Posterior cingulate gyrus (tissue), 11 donors: Measurements from ENCODE around the gene DCHS1.
"Not testable (repeated sequence)": the region's sequence is repeated elsewhere in the genome, so short reads cannot be mapped to it uniquely, and the experiment has no call there.

Experiments
- DNase-seq, 10 donors: peaks; one replicate each; pipeline versions ENCODE4 v3.0.0 to v3.0.0-alpha.2; 2020 to 2021; ENCODE audit warnings: mixed read lengths in 3 of 10
- intact Hi-C: fragments of 100-400 bp; cut with DNase I; formaldehyde crosslinking; loops from one replicate; pipeline ENCODE4 v1.15.1; 2023

Gene DCHS1, protein sequence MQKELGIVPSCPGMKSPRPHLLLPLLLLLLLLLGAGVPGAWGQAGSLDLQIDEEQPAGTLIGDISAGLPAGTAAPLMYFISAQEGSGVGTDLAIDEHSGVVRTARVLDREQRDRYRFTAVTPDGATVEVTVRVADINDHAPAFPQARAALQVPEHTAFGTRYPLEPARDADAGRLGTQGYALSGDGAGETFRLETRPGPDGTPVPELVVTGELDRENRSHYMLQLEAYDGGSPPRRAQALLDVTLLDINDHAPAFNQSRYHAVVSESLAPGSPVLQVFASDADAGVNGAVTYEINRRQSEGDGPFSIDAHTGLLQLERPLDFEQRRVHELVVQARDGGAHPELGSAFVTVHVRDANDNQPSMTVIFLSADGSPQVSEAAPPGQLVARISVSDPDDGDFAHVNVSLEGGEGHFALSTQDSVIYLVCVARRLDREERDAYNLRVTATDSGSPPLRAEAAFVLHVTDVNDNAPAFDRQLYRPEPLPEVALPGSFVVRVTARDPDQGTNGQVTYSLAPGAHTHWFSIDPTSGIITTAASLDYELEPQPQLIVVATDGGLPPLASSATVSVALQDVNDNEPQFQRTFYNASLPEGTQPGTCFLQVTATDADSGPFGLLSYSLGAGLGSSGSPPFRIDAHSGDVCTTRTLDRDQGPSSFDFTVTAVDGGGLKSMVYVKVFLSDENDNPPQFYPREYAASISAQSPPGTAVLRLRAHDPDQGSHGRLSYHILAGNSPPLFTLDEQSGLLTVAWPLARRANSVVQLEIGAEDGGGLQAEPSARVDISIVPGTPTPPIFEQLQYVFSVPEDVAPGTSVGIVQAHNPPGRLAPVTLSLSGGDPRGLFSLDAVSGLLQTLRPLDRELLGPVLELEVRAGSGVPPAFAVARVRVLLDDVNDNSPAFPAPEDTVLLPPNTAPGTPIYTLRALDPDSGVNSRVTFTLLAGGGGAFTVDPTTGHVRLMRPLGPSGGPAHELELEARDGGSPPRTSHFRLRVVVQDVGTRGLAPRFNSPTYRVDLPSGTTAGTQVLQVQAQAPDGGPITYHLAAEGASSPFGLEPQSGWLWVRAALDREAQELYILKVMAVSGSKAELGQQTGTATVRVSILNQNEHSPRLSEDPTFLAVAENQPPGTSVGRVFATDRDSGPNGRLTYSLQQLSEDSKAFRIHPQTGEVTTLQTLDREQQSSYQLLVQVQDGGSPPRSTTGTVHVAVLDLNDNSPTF (N-terminal part only)

DNA sequence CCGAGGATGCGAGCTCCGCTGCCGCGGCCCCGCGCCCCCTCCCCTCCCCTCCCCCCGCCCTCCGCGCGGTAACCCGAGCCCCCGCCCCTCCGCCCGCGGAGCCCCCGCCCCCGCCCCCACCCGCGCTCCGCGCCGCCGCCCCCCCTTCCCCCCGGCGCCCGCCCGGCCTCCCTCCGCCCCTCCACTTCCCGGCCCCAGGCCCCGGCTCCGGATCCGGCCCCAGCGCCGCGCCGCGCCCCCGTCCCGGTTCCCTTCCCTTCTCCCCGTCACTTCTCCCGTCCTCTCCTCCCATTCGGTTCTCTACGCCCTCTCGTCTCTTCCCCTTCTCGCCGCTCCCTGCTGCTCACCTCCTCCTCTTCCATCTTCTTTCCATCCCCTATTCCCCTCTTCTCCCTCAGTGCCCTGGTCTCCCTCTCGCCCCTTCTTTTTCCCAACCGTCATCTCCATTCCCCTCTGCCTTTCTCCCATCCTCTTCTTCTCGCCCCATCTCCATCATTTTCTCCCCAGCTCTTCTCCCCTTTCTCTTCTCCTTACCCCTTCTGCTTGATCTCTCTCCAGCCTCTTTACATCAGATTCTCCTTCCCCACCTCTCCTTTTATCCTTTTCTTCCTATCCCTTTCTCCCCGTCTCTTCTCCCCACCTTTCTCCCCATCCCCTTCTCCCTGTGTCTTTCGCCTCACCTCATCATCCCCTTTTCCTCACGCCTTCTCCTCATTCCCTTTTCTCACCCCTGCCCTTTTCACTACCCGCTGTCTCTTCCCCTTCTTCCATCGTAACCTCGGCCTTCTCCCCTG, at the start of gene DCHS1:
Gene DCHS1, minus strand, starts transcription at position 20 of the 794 bp plus-strand sequence. CDS start 14,196 bp downstream, outside the sequence.
- intact Hi-C loops = no loop called here
- peak in 3 of 10 donors; percentile 34 to 76 (median 74) for DNase-seq

DNA sequence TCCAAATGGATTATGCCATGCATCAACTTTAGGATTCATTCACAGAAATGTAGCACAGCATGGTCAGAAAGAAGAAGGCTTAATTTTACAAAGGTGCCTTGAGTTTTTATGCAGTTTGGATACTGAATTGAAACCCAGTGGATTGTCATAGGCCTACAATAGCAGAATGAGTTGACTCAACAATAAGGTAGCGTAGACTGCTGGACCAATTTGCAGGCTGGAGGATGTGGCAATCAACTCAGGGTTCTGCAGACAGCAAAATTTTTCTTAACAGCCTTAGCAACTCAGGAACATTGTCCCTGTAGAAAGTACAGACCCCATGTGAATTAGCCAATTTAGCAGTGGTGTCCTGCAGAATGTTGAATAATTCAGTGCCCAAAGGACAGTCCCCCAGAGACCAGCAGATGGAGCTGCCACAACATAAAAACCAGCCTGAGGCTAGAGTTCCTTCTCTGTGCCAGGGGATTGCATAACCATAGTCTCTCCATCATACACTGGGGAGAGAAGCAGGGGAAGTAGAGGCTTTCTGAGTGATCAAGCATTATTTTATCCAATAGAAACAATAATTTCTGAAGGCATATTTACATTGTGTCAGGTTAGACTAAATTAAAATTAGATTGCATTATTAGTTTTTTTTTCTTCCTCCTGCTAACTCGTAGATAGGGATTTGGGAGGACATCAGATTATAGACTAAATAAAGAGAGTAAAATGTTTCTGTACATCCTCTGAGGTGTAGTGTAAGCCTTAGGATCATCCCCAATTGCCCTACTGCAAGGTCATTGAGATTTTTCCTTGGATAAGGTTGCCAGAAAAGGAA, 47.8 kb upstream of the DCHS1 start:
- DNase-seq = peak in 7 of 10 donors; percentile 22 to 91 (median 60)
- intact Hi-C loops = loop anchor here (1.0 kb wide), 1 partner anchor 54 kb away; no protein-coding TSS in a partner anchor

DNA sequence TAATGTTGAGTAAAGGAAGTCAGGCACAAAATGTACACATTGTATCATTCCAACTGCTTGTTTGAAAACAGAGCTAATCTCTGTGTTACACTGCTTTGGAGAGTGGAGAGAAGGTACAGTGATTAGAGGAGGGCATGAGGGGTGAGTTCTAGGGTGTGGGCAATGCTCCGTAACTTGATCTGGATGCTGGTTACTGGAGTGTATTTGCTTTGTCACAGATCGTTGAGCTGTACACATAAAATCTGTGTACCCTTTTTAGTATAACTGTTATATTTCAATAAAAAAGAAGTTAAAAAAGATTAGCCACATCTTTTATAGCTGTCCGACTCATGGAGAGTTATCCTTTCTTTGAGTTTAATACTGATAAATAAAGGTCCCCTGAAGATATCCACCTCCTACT, 46.3 kb upstream of the DCHS1 start:
- intact Hi-C loops, DNase-seq: not testable (repeated sequence)

DNA sequence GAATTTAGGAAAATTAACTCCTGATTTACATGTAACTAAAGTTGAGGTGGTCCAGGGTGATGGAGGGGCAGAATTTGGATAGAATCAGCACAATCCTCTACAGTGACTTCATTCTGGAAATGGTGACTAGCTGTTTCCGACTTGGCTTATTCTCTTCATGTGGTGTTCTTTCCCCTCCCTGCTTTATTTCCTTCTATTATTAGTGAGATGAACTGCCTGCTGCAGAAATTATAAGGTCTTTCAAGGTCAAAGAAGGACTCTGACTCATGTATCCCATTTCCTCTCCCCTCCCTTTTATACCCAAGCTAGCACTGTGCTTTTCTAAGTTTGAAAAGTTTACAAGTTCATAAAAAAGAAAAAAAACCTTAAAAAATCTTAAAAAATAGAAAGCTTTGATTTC, 39.8 kb upstream of the DCHS1 start:
- intact Hi-C loops = no loop called here
- DNase-seq = no peak

DNA sequence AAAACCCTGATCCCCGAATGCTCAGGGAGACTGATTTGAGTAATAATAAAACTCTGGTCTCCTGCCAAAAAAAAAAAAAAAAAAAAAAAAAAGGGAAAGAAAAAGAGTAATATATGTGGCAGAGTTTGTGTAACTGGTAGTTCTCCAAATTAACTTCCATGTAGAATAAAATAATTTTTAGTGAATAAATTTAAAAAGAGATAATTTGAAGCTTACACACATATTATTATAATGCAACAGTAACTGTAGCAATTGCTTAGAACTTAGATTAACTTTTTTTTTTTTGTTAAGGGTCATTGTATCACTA, 38.6 kb upstream of the DCHS1 start:
- DNase-seq = no peak
- intact Hi-C loops = no loop called here

DNA sequence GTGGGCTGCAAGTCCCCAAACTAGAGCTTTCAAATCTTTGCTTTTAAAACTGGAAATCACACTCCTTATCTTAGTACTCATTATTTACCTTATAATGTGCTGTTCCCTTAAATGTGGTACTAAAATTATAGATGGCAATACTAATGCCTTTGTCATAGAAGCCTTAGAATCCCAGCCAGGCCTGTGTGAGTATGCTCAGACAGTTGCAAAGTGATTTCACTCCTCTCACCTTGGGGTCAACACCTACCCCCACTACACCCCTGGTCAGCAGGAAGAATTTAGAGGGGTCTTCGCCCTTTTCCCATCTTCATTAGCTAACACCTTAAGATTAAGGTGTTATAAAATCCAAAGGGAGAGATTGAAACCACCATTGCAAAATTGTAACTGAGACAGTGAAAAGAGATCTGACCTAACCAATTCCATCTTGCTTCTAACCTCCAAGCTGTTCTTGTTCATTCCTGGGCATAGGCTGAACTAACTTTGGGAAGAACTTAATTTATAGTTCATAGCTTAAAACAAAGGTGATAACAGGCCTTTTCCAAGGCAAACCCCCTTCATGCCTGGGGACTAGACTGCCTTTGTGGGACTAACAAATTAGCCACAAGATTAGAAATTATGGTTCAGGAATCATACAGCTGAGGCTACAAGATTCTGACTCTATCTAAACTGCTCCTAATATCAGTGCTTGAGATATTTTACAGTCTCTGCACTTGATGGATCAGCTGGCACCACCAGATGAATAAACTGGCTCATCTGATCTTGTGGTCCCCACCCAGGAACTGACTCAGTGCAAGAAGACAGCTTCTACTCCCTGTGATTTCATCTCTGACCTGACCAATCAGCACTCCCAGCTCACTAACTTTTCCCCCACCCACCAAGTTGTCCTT, 38.0 kb upstream of the DCHS1 start:
- no peak for DNase-seq
- intact Hi-C loops = no loop called here

DNA sequence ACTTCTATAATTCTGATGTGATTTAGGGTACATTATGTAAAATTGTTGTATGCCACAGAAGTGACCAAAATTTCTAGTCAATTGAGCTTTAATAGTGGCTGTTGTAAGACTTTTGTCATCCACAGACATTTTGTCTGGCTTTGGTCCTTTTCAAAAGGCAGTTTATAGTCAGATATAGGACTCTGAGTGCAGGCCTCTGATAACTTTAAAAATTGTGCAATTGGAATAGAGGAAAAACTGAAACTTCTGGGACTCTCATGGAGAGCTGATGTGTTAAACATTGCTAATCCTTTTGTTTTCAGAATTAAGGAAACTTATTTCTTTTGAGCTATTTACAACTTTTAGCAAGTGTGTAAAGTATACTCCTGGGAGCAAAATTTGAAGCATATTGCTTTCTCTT, 36.5 kb upstream of the DCHS1 start:
- no peak for DNase-seq

DNA sequence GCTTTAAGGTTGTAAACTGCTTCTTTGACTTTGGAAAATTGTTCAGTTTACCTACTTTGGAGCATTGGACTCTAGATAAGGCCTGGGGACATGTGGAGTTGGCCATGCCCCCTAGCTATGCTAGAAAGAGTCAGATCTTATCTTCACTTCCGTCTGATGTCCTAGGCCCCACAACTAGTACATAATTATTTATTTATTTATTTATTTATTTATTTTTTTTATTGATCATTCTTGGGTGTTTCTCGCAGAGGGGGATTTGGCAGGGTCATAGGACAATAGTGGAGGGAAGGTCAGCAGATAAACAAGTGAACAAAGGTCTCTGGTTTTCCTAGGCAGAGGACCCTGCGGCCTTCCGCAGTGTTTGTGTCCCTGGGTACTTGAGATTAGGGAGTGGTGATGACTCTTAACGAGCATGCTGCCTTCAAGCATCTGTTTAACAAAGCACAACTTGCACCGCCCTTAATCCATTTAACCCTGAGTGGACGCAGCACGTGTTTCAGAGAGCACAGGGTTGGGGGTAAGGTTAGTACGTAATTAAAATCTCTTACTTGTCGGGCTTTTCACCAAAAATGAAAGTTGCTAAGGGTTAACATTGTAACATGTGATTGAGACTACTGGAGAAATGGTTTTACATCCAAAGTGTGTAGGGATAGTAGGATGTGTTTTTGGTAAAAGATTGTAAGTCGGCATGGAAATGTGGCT, 35.0 kb upstream of the DCHS1 start:
- intact Hi-C loops = not testable (repeated sequence)

More for the DNA sequence above, 36.5 kb upstream of the DCHS1 start:
- intact Hi-C loops = no loop called here

DNA sequence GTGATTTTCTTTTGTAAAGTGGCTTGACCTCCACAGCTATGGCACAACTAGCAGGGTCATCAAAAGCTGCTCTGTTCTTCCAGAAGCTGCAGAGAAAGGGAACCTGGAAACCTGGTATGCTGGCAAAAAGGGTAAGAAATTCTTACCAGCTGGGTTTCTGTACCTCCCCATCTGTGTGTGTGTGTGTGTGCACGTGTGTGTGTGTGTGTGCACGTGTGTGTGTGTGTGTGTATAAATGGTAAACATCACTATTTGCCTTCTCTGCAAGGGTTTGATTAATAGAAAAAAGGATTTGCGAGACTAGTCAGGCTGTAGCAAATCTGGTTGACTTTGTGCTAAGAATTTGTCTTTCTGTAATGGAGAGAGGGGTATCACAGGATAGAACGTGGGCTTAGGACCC, 32.3 kb upstream of the DCHS1 start:
- intact Hi-C loops = no loop called here
- no peak for DNase-seq

More for the DNA sequence above, 35.0 kb upstream of the DCHS1 start:
- DNase-seq = not testable (repeated sequence)

DNA sequence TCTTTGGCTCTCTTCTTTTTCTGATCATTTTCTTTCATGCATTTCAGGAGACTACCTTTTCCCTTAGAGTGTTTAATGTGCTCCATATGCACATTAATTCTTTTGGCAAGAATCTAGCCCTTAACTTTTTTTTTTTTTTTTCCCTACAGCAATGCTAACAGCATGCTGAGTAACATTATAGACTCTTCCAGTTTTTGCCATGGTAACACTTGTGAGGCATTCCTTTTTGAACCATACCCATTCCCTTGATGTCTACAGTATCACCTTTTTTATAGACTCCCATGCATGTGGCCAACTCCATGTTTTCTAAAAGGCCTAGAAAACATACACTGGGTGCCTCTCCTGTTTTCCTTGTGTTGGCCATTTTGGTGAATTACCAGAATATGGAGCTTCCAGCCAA, 30.4 kb upstream of the DCHS1 start:
- no peak for DNase-seq
- intact Hi-C loops = no loop called here

DNA sequence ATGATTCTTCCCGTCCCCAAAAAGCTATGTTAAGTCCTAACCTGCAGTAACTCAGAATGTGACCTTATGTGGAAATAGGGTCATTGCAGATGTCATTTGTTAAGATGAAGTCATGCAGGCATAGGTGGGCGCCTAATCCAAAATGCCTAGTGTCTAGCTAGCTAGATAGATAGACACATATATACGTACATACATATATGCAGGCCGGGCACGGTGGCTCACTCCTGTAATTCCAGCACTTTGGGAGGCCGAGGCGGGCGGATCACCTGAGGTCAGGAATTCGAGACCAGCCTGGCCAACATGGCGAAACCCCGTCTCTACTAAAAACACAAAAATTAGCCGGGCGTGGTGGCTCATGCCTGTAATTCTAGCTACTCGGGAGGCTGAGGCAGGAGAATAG, 28.5 kb upstream of the DCHS1 start:
- peak in 1 of 10 donors; percentile 65 for DNase-seq
- intact Hi-C loops = not testable (repeated sequence)

DNA sequence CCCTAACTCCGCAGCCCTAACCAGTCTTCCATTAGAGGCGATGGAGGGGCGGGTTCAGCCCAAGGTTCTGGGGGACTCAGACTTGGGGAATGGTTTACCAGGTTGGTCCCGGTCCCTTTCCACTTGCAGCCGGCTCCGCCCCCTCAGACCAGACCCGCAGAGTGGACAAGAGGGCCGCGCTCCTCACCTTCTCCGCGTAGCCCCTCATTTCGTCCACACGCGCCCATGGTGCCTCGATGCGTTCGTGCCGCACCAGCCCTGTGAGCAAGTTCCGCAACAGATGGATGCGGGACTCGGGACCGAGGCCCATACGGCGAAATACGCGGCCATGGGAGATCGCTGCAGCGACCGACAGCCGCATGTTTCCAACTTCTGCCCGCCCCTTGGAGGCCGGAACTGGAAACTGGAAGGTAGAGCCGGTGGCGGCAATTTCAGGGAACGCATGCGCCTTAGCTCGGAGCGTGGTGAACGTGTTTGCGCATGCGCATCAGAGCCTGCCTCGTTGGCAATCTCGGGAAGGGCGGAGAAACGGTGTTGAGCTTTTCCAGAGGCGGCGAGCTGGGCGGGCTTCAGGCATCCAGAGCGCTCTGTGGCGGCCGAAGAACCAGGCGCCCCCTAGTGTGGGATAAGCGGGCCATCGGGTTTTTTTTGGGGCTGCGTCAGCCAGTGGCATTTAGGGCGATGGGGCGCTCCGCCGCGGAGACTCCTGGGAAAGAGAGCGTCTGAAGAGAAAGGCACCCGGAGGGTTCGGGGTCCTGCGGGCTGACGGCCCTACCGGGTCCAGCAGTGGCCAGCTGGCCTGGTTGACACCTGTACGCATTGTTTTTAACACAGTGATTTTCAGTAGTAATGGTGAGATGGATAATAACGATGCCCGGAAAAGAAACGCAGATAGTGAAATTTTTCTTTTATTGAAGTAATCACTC, 27.6 kb upstream of the DCHS1 start, which contains the start of gene MRPL17:
Gene MRPL17, minus strand, starts transcription at position 405 of the 926 bp plus-strand sequence. Its CDS starts 44 bp downstream, at position 361.
- intact Hi-C loops = loop anchor here (1.0 kb wide), 4 partner anchors 64 to 152 kb away; partner anchors contain the start of genes ILK, RRP8, TAF10 and TPP1
- DNase-seq = peak; percentile 96 to 99 (median 97)

DNA sequence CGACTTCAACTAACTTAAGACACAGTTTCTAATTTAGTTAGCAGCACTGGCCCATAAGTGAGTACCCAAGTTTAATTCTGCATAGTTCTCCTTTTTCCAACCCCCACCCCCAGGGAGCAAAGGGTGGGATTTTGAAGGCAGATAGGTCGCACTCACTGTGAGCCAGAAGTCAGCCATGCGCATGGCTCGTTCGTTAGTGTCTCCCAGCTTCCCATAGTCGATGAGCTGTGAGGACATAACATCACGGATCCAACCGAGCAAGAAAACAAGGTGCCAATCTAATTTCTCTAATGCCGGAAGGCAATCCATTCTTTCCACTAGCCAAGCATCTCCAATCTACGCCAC, 27.0 kb upstream of the DCHS1 start:
- no peak for DNase-seq
- intact Hi-C loops = no loop called here

DNA sequence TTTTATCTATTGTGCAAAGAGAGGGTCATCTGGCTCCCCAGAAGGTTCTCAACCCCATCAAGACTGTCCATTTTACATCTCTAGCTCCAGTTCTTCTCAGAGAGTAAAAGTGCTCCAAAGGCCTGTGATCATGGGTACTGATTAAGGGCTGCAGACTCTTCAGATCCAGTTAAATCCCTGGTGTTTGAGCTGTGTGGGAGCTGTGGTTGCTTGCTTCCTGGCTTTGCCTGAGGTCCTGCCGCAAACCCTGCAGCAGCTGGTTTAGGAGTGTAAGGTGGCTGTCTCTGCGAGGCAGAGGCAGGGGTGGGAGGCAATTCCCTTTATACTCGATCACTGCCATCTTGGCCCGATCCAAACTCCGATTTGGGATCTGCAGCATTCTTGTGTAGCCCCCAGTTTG, 26.3 kb upstream of the DCHS1 start:
- DNase-seq = no peak
- intact Hi-C loops = no loop called here

DNA sequence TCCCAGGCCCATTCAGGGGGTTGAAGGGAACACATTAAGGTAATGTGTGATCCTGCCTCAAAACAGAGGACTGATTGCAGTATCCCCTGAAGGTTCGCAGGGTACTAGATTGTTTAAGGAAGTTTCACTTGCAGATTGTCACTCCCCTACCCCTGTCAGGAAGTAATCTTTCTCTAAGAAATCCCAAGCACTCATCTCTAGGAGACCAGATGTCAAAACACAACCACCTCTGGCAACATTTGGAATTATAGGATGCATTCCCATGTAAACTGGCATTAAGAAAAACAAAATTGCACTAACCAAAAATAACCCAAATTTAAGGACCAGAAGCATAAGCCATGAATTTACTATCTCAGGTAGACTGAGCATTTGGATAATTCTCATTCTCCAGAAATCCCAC, 25.9 kb upstream of the DCHS1 start:
- intact Hi-C loops = no loop called here
- DNase-seq = no peak

DNA sequence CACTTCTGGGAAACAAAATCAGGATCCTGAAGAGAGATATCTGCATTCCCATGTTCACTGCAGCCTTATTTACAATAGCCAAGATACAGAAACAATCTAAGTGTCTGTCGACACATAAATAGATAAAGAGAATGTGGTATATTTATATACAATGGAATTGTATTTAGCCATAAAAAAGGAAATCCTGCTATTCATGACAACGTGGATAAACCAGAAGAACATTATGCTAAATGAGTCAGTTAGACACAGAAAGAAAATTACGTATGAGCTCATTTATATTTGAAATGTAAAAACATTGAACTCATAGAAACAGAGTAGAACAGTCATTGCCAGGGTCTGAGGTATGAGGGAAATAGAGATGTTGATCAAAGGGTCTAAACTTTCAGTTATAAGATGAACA, 21.4 kb upstream of the DCHS1 start:
- intact Hi-C loops = no loop called here

More for the DNA sequence above, 21.4 kb upstream of the DCHS1 start:
- no peak for DNase-seq
